Liver (tissue), 9 donors: ENCODE data around the gene NMUR2. TPM values are rescaled to one million over a fixed set of nuclear protein-coding genes. Genes with fewer than 3 reads are reported as not detected.

Experiments used
- DNase-seq: peaks from one replicate; pipeline ENCODE4 v3.0.0-alpha.2; 2017; ENCODE audit warnings: low spot score
- H3K27ac ChIP-seq, 2 donors: one replicate each; pipeline ENCODE4 v1.7.0; 2013; ENCODE audit warnings: inconsistent platforms in 2 of 2, low read length in 2 of 2, control low read depth in 1 of 2, low read depth in 1 of 2, mild to moderate bottlenecking in 1 of 2
- H3K27me3 ChIP-seq, 4 donors: one replicate each; pipeline versions ENCODE4 v1.6.1 to v1.7.0; 2013; ENCODE audit warnings: low read length in 3 of 4, inconsistent platforms in 1 of 4, mild to moderate bottlenecking in 1 of 4, moderate library complexity in 1 of 4; ENCODE audit not compliant: control insufficient read depth in 4 of 4, insufficient read depth in 4 of 4
- H3K36me3 ChIP-seq, 4 donors: one replicate each; pipeline versions ENCODE4 v1.6.1 to v1.7.0; 2013; ENCODE audit warnings: low read length in 3 of 4, mild to moderate bottlenecking in 3 of 4, low read depth in 1 of 4, moderate library complexity in 1 of 4; ENCODE audit not compliant: control insufficient read depth in 4 of 4, insufficient read depth in 3 of 4
- H3K4me1 ChIP-seq, 4 donors: one replicate each; pipeline versions ENCODE4 v1.6.1 to v1.7.0; 2013; ENCODE audit warnings: low read length in 3 of 4, mild to moderate bottlenecking in 3 of 4, moderate library complexity in 1 of 4; ENCODE audit not compliant: control insufficient read depth in 4 of 4, insufficient read depth in 4 of 4
- H3K4me3 ChIP-seq, 3 donors: one replicate each; pipeline versions ENCODE4 v1.6.1 to v1.7.0; 2013; ENCODE audit warnings: low read length in 3 of 3, control low read depth in 1 of 3, low read depth in 1 of 3, mild to moderate bottlenecking in 1 of 3
- H3K9ac ChIP-seq, 2 donors: one replicate each; pipeline ENCODE4 v1.7.0; 2013; ENCODE audit warnings: low read length in 2 of 2, mild to moderate bottlenecking in 2 of 2, moderate library complexity in 2 of 2, control low read depth in 1 of 2, low read depth in 1 of 2
- H3K9me3 ChIP-seq, 4 donors: one replicate each; pipeline versions ENCODE4 v1.6.1 to v1.7.0; 2013; ENCODE audit warnings: low read length in 3 of 4; ENCODE audit not compliant: control insufficient read depth in 4 of 4
- ATF3 ChIP-seq: IDR thresholded peaks from 2 replicates; pipeline ENCODE4 v1.6.1; 2016; ENCODE audit warnings: antibody characterized with exemption
- EGR1 ChIP-seq, 2 donors: IDR thresholded peaks; 2 replicates each; pipeline ENCODE4 v1.6.1; 2016 to 2018; ENCODE audit warnings: antibody characterized with exemption in 2 of 2, low read depth in 2 of 2
- FOXA1 ChIP-seq: IDR thresholded peaks from 2 replicates; pipeline ENCODE4 v1.6.1; 2016; ENCODE audit warnings: antibody characterized with exemption
- FOXA2 ChIP-seq: IDR thresholded peaks from 2 replicates; pipeline ENCODE4 v1.6.1; 2016; ENCODE audit warnings: antibody characterized with exemption
- GABPA ChIP-seq, 2 donors: IDR thresholded peaks in 1 of 2; conservative IDR thresholded peaks in 1 of 2; 2 replicates each; pipeline ENCODE4 v1.6.1; 2016; ENCODE audit warnings: antibody characterized with exemption in 2 of 2, mild to moderate bottlenecking in 1 of 2, moderate library complexity in 1 of 2
- JUND ChIP-seq, 2 donors: IDR thresholded peaks; 2 replicates each; pipeline ENCODE4 v1.6.1; 2016; ENCODE audit warnings: antibody characterized with exemption in 2 of 2
- NR2F2 ChIP-seq: IDR thresholded peaks from 2 replicates; pipeline ENCODE4 v1.6.1; 2016; ENCODE audit warnings: antibody characterized with exemption
- RAD21 ChIP-seq, 2 donors: IDR thresholded peaks; 2 replicates each; pipeline ENCODE4 v1.6.1; 2016; ENCODE audit warnings: antibody characterized with exemption in 2 of 2, mild to moderate bottlenecking in 2 of 2
- REST ChIP-seq: IDR thresholded peaks from 2 replicates; pipeline ENCODE4 v1.6.1; 2016; ENCODE audit warnings: antibody characterized with exemption, mild to moderate bottlenecking
- RXRA ChIP-seq, 2 donors: IDR thresholded peaks; 2 replicates each; pipeline ENCODE4 v1.6.1; 2017 to 2018; ENCODE audit warnings: antibody characterized with exemption in 2 of 2, mild to moderate bottlenecking in 1 of 2
- SP1 ChIP-seq: IDR thresholded peaks from 2 replicates; pipeline ENCODE4 v1.6.1; 2018; ENCODE audit warnings: antibody characterized with exemption, mild to moderate bottlenecking
- TAF1 ChIP-seq: conservative IDR thresholded peaks from 2 replicates; pipeline ENCODE4 v1.6.1; 2016; ENCODE audit warnings: antibody characterized with exemption, mild to moderate bottlenecking
- YY1 ChIP-seq: IDR thresholded peaks from 2 replicates; pipeline ENCODE4 v1.6.1; 2016; ENCODE audit warnings: antibody characterized with exemption, mild to moderate bottlenecking
- ZBTB33 ChIP-seq: IDR thresholded peaks from 2 replicates; pipeline ENCODE4 v1.6.1; 2016; ENCODE audit warnings: antibody characterized with exemption
- WGBS: extraction: QIAGEN DNeasy Blood & Tissue Kit; methylation state at CpG from one replicate; pipeline ENCODE4 v1.1.7; 2013; 5-methylcytosine and 5-hydroxymethylcytosine counted together
- polyA plus RNA-seq, 2 donors: library from polyadenylated mRNA; stranded (reverse) in 1 of 2; unstranded in 1 of 2; fragments of 200-250 nt in 1 of 2; fragments of >200 nt in 1 of 2; fragmentation: Nextera tagmentation in 1 of 2; extraction: Ambion mirVana in 1 of 2; gene quantifications; one replicate each; pipeline versions ENCODE4 v1.2.1 to v1.2.3, GENCODE V29; 2013 to 2015
- total RNA-seq, 2 donors: library from RNA; depleted of rRNA; stranded (reverse); fragments of >200 nt; gene quantifications; one replicate each; pipeline ENCODE4 v1.2.3, GENCODE V29; 2014
- TF ChIP-seq, protein P1 (sequence below): fragments of 150-350 bp; IDR thresholded peaks from 2 replicates; pipeline ENCODE4 v1.5.1; 2017; ENCODE audit warnings: improper control_type of control experiment, low read depth, low read length; ENCODE audit not compliant: missing input control
- donor health status: healthy.
- donor health status: healthy.
- donor health status: healthy.
- donor health status: healthy.
- donor health status: healthy.

Gene NMUR2
- total and polyA plus RNA-seq, 4 donors, result not detected

- TF ChIP-seq TAF1 (no peak), NR2F2 (no peak), ZBTB33 (no peak), YY1 (no peak), ATF3 (no peak), EGR1 (IDR thresholded peaks at IDR 0.05; ENCODE audit: low read depth in 2 of 2) (no peak)
- TF ChIP-seq, protein P1, sequence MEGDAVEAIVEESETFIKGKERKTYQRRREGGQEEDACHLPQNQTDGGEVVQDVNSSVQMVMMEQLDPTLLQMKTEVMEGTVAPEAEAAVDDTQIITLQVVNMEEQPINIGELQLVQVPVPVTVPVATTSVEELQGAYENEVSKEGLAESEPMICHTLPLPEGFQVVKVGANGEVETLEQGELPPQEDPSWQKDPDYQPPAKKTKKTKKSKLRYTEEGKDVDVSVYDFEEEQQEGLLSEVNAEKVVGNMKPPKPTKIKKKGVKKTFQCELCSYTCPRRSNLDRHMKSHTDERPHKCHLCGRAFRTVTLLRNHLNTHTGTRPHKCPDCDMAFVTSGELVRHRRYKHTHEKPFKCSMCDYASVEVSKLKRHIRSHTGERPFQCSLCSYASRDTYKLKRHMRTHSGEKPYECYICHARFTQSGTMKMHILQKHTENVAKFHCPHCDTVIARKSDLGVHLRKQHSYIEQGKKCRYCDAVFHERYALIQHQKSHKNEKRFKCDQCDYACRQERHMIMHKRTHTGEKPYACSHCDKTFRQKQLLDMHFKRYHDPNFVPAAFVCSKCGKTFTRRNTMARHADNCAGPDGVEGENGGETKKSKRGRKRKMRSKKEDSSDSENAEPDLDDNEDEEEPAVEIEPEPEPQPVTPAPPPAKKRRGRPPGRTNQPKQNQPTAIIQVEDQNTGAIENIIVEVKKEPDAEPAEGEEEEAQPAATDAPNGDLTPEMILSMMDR, result no peak
- H3K27ac ChIP-seq, result no peak overlapping the region
- no peak overlapping the region for H3K9ac ChIP-seq
- H3K4me1 ChIP-seq, result no peaks in the 10 kb centered on the region
- DNase-seq, result no peak
- H3K27me3 ChIP-seq, result no peaks in the 10 kb centered on the region
- no peak overlapping the region for H3K4me3 ChIP-seq
- 68% methylated on average over 3 of the region's 3 CpGs for WGBS
- H3K9me3 ChIP-seq, result no peaks in the 10 kb centered on the region
- no peaks in the 10 kb centered on the region for H3K36me3 ChIP-seq
Observed at GRCh38 chr5:152378730-152379129, 26.3 kb downstream of the NMUR2 start.

GRCh38 chr5:152376886-152377285 is 28.2 kb downstream of the NMUR2 start:
- no peak for TF ChIP-seq JUND (IDR thresholded peaks at IDR 0.05)
- no peak for TF ChIP-seq RXRA (IDR thresholded peaks at IDR 0.05)
- TF ChIP-seq FOXA1, result no peak
- TF ChIP-seq, protein P1, result no peak
- no peak for TF ChIP-seq ATF3
- no peak for TF ChIP-seq SP1
- TF ChIP-seq RAD21 (IDR thresholded peaks at IDR 0.05), result no peak
- no peak for TF ChIP-seq ZBTB33
- TF ChIP-seq EGR1 (IDR thresholded peaks at IDR 0.05; ENCODE audit: low read depth in 2 of 2), result no peak
- TF ChIP-seq FOXA2, result no peak
- TF ChIP-seq GABPA (IDR thresholded peaks at IDR 0.05 in 1 of 2, conservative IDR thresholded peaks at IDR 0.05 in 1 of 2), result no peak
- TF ChIP-seq REST, result no peak
- no peak for TF ChIP-seq YY1
- H3K36me3 ChIP-seq, result no peaks in the 10 kb centered on the region
- H3K9ac ChIP-seq, result no peak overlapping the region
- H3K4me1 ChIP-seq, result no peaks in the 10 kb centered on the region
- H3K4me3 ChIP-seq, result no peak overlapping the region
- H3K27ac ChIP-seq, result no peak overlapping the region
- whole genome bisulfite sequencing, result 52% methylated on average over 4 of the region's 4 CpGs
- no peaks in the 10 kb centered on the region for H3K9me3 ChIP-seq
- no peak for DNase-seq
- peaks cover 0 to 3% (median 0%) of the 10 kb centered on the region in 4 donors for H3K27me3 ChIP-seq
